ENCODE results near the gene NPNT.

NPNT gene

DNA sequence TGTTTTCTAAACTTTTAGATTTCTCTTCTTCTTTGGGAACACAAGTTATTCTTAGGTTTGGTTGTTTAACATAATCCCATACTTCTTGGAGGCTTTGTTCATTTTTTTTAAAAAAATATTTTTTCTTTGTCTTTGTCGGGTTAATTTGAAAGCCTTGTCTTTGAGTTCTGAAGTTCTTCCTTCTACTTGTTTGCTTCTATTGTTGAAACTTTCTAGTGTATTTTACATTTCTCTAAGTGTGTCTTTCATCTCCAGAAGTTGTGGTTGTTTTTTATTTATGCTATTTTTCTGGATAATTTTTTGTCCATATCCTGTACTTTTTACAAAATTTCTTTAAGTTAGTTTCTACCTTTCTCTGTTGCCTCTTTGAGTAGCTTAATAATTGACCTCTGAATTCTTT, 116.1 kb downstream of the NPNT start:
- no peak overlapping the region for H3K9ac ChIP-seq (ENCODE audit: low read depth, low read length, poor library complexity, severe bottlenecking)
- H3K4me1 ChIP-seq (ENCODE audit: insufficient read depth, low read length, poor library complexity, severe bottlenecking) = peaks cover 2% of the 10 kb centered on the region
- H3K79me2 ChIP-seq (ENCODE audit: insufficient read depth, low read length) = no peaks in the 10 kb centered on the region
- no peak overlapping the region for H3K4me3 ChIP-seq (ENCODE audit: low read length, poor library complexity, severe bottlenecking)
- no peaks in the 10 kb centered on the region for H3F3A ChIP-seq (ENCODE audit: low read depth)
- no peaks in the 10 kb centered on the region for H3K9me2 ChIP-seq (replicated peaks; ENCODE audit: low read depth, low read length)
- H3K9me3 ChIP-seq (ENCODE audit: insufficient read depth, low read depth, low read length) = peaks cover 30% of the 10 kb centered on the region
- H4K20me1 ChIP-seq (ENCODE audit: insufficient read depth, low read length, poor library complexity, severe bottlenecking) = no peaks in the 10 kb centered on the region
- no peak overlapping the region for H2AFZ ChIP-seq (ENCODE audit: low read length)
- TF ChIP-seq, protein P1, sequence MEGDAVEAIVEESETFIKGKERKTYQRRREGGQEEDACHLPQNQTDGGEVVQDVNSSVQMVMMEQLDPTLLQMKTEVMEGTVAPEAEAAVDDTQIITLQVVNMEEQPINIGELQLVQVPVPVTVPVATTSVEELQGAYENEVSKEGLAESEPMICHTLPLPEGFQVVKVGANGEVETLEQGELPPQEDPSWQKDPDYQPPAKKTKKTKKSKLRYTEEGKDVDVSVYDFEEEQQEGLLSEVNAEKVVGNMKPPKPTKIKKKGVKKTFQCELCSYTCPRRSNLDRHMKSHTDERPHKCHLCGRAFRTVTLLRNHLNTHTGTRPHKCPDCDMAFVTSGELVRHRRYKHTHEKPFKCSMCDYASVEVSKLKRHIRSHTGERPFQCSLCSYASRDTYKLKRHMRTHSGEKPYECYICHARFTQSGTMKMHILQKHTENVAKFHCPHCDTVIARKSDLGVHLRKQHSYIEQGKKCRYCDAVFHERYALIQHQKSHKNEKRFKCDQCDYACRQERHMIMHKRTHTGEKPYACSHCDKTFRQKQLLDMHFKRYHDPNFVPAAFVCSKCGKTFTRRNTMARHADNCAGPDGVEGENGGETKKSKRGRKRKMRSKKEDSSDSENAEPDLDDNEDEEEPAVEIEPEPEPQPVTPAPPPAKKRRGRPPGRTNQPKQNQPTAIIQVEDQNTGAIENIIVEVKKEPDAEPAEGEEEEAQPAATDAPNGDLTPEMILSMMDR (conservative IDR thresholded peaks at IDR 0.05; ENCODE audit: low read length) = no peak
- no peak overlapping the region for H3K4me2 ChIP-seq (ENCODE audit: low read depth, low read length, poor library complexity, severe bottlenecking)
- H3K27me3 ChIP-seq (ENCODE audit: insufficient read depth, low read length, poor library complexity, severe bottlenecking) = no peaks in the 10 kb centered on the region
- H3K36me3 ChIP-seq (ENCODE audit: insufficient read depth, low read length) = no peaks in the 10 kb centered on the region

DNA sequence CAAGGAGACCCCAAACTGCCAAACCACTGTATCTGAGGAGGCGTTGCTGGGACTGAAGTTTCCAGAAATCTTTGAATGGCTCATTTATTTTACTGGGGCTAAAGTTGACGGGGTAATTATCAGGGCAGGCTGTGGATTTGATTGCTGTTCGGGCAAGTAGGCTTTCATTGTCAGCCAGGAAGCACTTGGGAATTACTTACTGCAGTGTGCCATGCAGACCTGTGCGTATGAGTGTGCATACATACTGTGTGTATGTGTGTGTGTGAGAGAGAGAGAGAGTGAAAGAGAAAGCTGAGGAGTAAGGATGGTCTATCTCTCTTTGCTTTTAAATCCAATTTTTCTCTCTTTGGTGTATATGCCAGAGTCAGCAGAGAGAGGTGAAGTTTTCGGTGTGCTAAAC, 122.7 kb downstream of the NPNT start:
- H3K9ac ChIP-seq (ENCODE audit: low read depth, low read length, poor library complexity, severe bottlenecking) = no peak overlapping the region
- H3K9me2 ChIP-seq (replicated peaks; ENCODE audit: low read depth, low read length) = no peaks in the 10 kb centered on the region
- peak overlapping the region; percentile 8 for H3K4me2 ChIP-seq (ENCODE audit: low read depth, low read length, poor library complexity, severe bottlenecking)
- no peaks in the 10 kb centered on the region for H3K36me3 ChIP-seq (ENCODE audit: insufficient read depth, low read length)
- H4K20me1 ChIP-seq (ENCODE audit: insufficient read depth, low read length, poor library complexity, severe bottlenecking) = no peaks in the 10 kb centered on the region
- H3K9me3 ChIP-seq (ENCODE audit: insufficient read depth, low read depth, low read length) = peaks cover 12% of the 10 kb centered on the region
- H3K4me1 ChIP-seq (ENCODE audit: insufficient read depth, low read length, poor library complexity, severe bottlenecking) = peaks cover 61% of the 10 kb centered on the region
- peak overlapping the region; percentile 18; the same call in 1 of the 2 replicates for H2AFZ ChIP-seq (ENCODE audit: low read length)
- H3K27me3 ChIP-seq (ENCODE audit: insufficient read depth, low read length, poor library complexity, severe bottlenecking) = no peaks in the 10 kb centered on the region
- TF ChIP-seq, protein P1 (conservative IDR thresholded peaks at IDR 0.05; ENCODE audit: low read length) = no peak
- no peaks in the 10 kb centered on the region for H3K79me2 ChIP-seq (ENCODE audit: insufficient read depth, low read length)
- H3K4me3 ChIP-seq (ENCODE audit: low read length, poor library complexity, severe bottlenecking) = no peak overlapping the region
- H3F3A ChIP-seq (ENCODE audit: low read depth) = no peaks in the 10 kb centered on the region; the same call in 1 of the 2 replicates

DNA sequence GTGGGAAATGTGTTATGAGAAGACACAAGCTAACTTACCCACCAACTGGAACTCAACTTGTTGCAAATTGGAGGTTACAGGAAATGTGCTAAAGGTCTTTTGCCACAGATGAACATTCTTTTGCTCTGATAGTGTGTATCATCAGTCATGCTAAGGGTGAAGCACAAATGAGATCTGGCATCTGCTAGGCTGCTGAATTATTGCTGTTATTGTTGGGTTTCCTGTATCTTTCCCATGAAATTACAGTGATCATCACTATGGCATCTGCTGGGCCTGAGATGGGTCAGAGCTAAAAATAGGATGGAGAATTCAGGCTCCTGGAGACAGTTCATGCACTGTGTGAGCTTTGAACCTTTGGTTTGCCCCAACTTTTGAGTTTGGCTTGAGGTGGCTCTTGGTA, 124.5 kb downstream of the NPNT start:
- Histone ChIP-seq H3K9me2 (replicated peaks; ENCODE audit: low read depth, low read length) (no peaks in the 10 kb centered on the region), H3K79me2 (ENCODE audit: insufficient read depth, low read length) (no peaks in the 10 kb centered on the region), H3K27me3 (ENCODE audit: insufficient read depth, low read length, poor library complexity, severe bottlenecking) (no peaks in the 10 kb centered on the region), H3K4me1 (ENCODE audit: insufficient read depth, low read length, poor library complexity, severe bottlenecking) (peaks cover 73% of the 10 kb centered on the region), H3F3A (ENCODE audit: low read depth) (no peaks in the 10 kb centered on the region; the same call in 1 of the 2 replicates), H3K36me3 (ENCODE audit: insufficient read depth, low read length) (no peaks in the 10 kb centered on the region), H3K4me3 (ENCODE audit: low read length, poor library complexity, severe bottlenecking) (peak overlapping the region; percentile 57), H3K4me2 (ENCODE audit: low read depth, low read length, poor library complexity, severe bottlenecking) (peak overlapping the region; percentile 69), H4K20me1 (ENCODE audit: insufficient read depth, low read length, poor library complexity, severe bottlenecking) (no peaks in the 10 kb centered on the region), H2AFZ (ENCODE audit: low read length) (no peak overlapping the region), H3K9ac (ENCODE audit: low read depth, low read length, poor library complexity, severe bottlenecking) (peak overlapping the region; percentile 30), H3K9me3 (ENCODE audit: insufficient read depth, low read depth, low read length) (no peaks in the 10 kb centered on the region)
- TF ChIP-seq, protein P1 (conservative IDR thresholded peaks at IDR 0.05; ENCODE audit: low read length) = no peak
- TF ChIP-seq EZH2phosphoT487 (IDR thresholded peaks at IDR 0.05; ENCODE audit: borderline replicate concordance) = no peak

Measured in Loucy (cell line).